Raji (cell line): Measurements from ENCODE around the gene ZNF524.

ENCODE experiments used
- POLR2A ChIP-seq: IDR thresholded peaks from 2 replicates; pipeline ENCODE4 v1.6.1; 2011; ENCODE audit warnings: low read depth, low read length, control low read depth; ENCODE audit not compliant: insufficient read depth

Gene ZNF524

DNA sequence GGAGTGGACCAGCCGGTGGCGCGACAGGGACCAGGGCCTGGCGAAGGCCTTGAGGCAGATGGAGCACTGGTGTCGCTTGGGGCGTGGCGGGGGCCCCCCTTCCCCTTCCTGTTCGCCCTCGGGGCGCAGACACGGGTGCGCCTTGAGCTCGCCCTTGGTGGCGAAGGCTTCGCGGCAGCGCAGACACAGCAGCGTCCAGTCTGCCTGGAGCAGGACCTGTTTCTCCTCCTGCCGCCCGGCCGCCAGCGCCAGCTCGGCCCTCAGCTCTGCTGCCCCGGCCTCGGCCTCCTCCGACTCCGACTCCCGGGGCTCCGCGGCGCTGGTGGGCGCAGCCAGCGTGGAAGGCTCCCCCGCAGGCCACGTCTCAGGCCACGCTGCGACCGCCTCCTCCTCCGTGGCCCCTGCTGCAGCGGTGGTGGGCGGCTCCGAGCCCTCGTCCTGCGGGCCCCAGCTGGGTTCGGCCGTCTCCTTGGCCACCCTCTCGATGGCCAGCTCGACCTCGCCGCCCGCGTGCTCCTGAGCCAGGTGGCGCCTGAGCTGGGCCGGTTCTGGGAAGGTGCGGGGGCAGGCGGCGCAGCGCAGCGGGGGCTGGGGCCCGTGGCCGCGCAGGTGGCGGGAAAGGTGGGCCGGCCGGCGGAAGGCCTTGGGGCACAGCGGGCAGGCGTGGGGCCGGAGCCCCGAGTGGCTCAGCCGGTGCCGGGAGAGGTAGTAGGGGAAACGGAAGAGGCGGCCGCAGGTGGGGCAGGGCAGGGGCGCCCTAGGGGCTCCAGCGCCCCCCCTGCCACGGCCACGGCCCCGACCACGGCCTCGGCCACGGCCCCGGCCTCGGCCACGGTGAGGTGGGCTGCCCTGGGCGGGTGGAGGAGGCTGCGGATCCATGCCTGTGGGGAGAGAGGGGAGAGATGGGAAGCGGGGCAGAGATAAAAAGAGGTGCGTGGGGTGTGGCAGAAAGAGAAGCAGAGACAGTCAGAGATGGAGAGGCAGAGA, 21.0 kb upstream of the ZNF524 start:
- TF ChIP-seq POLR2A: no peak

DNA sequence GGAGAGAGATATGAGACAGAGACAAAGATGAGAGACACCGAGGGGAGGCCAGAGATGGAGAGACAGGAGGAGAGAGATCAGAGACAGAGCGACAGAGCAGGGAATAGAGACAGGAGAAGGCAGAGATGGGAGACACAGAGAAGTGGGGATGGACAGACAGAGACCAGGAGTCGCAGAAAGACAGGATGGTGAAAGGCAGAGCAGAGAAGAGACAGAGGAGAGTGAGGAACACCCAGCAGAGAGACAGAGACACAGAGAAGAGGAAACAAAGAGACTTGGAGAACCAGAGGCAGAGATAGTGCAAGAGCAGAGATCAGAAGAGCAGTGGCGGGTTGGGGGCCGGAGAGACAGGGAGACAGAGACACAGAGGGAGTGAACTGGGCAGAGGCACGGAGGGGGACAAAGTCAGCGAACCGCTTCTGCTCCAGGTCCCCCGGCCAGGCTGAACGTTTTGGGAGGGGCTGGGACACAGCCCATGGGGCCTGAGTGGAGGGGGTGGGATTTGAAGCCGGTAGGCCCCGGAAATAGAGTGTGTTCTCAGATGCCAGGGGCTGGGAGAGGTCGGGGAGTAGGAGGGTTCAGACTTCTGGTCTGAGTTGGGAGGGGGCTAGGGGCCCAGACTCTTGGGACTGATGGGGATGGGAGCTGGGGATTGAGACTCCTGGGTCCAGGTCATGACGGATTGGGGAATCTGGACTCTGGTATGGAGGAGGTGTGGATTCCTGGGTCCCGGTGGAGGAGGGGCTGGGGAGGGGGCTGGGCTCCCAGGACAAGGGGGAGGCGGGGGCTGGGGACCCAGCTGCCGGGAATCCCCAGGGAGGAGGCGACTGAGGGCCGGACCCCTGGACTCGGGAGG, 20.1 kb upstream of the ZNF524 start:
- TF ChIP-seq POLR2A: no peak

DNA sequence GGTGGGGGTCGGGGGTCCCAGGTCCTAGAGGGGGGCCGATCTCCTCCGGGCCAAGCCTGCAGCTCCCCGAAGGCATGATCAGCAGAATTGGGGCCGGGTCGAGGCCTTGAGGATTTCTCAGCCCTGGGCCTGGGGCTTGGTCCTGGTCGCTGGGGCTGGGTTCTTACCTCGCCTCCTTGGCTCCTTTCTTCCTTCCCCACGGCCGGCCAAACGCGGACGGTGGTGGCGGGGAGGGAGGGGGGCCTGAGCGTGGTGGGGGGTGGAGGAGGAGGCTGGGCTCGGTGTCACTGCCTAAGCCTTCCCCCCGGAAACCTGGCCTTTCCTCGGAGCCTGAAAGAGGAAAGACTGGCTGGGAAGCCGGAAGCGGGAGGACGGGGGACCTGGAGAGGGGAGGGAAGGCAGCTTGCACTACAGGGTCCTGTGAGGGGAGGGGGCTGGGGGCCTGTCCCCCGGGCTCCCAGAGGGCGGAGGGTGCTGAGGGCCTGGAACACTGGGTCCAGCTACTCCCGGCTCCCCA, 19.4 kb upstream of the ZNF524 start, which contains the start of gene ZNF579:
Gene ZNF579 (minus strand): TSS at position 221 of the 517 bp plus-strand sequence. CDS start 1,209 bp downstream, outside the sequence.
- TF ChIP-seq POLR2A: peak; percentile 62; the same call in 1 of the 2 replicates

DNA sequence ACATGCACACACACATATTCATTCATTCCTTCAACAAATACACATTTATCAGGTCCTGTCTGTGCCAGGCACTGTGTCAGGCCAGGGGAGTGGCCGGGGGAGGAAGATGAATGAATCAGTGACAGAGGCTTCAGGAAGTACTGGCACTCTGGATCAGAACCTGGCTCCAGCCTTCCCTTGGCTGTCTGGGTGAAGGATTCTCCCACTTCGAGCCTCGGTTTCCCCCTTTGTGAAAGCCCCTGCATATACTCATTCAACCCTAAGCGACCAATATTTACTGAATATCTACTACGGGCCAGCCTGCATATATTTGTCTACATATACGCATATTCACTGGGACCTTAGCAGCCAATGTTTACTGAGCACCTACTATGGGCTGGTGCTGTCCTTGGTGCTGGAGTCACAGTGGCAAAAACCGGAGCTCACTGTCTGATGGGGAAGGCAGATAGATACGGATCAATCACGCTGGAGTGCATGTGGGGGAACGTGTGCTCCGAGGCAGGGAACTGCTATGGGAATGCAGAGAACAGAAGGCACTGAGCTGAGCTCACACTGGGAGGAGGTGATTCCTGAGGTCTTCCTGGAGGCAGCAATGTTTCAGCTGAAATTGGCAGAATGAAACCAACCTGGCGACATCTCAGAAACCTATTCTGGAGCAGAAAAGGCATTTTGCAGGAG, 18.8 kb upstream of the ZNF524 start:
- no peak for TF ChIP-seq POLR2A

- no peak for TF ChIP-seq POLR2A
Measured at GRCh38 chr19:55581823-55582223, 18.3 kb upstream of the ZNF524 start.

GRCh38 chr19:55584871-55585270, 15.2 kb upstream of the ZNF524 start:
- no peak for TF ChIP-seq POLR2A

GRCh38 chr19:55585658-55586339, 14.3 kb upstream of the ZNF524 start:
- no peak for TF ChIP-seq POLR2A

- TF ChIP-seq POLR2A: peak; percentile 47; the same call in 1 of the 2 replicates
Measured at GRCh38 chr19:55586976-55587668, 13.0 kb upstream of the ZNF524 start.

- TF ChIP-seq POLR2A: no peak
Measured at GRCh38 chr19:55588738-55589137, 11.3 kb upstream of the ZNF524 start.

DNA sequence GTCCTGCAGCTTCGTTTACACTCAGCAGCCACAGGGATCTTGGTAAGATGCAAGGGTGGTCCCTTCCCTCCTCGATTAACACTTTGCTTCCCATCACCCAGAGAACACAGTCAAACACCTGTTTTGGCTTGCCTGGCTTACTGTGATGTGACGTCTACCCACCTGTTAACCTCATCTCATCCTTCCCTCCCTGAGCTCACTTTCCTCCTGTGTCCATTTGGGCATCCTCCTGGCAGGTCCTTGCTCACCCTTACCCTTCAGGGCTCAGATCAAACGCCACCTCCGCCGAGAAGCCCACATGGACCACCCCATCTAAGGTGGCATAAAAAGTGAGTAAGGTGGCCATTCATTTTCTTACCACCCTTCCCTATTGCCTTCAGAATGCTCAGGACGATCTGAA, 10.0 kb upstream of the ZNF524 start:
- TF ChIP-seq POLR2A: no peak

DNA sequence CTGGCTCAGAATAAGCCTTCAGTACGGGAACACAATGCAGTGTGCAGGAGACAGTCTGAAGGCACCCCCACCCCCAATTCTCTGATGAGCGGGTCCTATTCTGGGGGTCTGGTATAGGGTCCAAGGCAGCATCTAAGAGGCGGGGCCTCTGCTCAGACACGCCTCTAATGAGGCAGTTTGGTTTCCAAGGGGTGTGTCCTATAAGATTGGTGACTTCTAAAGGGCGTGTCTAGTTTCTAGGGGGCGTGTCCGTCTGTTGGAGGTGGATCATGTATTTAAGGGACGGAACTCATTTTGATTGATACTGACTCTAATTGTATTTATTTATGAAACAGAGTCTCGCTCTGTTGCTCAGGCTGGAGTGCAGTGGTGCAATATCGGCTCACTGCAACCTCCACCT, 9.5 kb upstream of the ZNF524 start:
- TF ChIP-seq POLR2A: no peak

- TF ChIP-seq POLR2A: no peak
Measured at GRCh38 chr19:55591555-55591954, 8.5 kb upstream of the ZNF524 start.

DNA sequence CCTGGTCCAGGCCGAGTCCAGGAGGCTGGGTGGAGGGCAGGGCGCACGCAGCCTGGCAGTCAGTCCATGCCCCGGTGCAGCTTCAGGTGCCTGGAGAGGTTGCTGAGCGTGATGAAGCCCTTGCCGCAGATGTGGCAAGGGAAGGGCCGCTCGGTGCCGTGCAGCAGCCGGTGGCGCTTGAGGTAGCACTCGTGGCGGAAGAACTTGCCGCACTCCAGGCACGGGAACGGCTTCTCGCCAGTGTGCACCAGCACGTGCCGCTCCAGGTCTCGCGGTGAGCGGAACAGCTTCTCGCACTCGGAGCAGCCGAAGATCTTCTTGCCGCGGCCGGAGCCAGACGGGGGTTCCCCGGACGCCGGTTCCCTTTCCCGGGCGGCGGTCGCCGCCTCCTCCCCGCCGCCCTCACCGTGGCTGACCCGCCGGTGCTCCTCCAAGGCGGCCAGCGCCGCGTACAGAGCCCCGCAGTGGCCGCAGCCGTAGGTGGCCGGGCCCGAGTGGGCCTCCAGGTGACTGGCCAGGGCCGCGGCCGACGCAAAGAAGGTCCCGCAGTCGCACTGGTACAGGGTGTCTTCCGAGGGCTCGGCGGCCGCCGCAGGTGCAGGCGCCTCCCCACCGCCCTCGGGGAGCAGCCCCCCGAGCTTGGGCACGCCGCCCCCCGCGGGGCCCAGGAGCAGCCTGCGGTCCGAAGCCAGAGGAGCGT, 7.5 kb upstream of the ZNF524 start:
- no peak for TF ChIP-seq POLR2A
